ENCODE measurements around the gene KANSL1L.

KANSL1L gene

DNA sequence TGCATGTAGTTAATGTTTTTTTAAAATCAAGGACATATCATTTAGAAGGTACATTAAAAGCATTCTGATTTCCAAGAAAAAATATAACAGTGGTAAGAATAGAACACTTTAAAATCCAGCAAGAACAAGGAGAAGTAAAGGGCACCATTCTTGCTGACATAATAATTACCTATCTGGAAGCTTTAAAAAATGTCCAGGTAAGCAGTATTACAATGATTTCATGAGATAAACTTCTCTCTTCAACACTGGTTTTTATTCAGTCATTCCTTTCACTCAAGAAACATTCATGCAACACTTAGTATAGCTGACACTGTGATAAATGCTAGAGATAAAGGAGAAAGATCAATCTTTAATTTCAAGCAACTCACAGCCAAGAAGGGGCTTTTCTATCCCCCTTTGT is 2.9 kb upstream of the KANSL1L start:
- no peaks in the 10 kb centered on the region for H3K36me3 ChIP-seq (replicated peaks; ENCODE audit: insufficient read depth, low read length)
- no peak overlapping the region for H3K4me3 ChIP-seq (ENCODE audit: low read length)
- H3K79me2 ChIP-seq (ENCODE audit: low read length) = peaks cover 14% of the 10 kb centered on the region
- DNase-seq = no peak
- no peaks in the 10 kb centered on the region for H4K20me1 ChIP-seq (ENCODE audit: insufficient read depth, low read length)
- peaks cover 9% of the 10 kb centered on the region; the same call in 1 of the 2 replicates for H3K4me1 ChIP-seq (ENCODE audit: low read length)
- H3K27me3 ChIP-seq (replicated peaks; ENCODE audit: insufficient read depth, low read length) = no peaks in the 10 kb centered on the region
- H2AFZ ChIP-seq (ENCODE audit: low read length) = no peak overlapping the region
- TF ChIP-seq, protein P1, sequence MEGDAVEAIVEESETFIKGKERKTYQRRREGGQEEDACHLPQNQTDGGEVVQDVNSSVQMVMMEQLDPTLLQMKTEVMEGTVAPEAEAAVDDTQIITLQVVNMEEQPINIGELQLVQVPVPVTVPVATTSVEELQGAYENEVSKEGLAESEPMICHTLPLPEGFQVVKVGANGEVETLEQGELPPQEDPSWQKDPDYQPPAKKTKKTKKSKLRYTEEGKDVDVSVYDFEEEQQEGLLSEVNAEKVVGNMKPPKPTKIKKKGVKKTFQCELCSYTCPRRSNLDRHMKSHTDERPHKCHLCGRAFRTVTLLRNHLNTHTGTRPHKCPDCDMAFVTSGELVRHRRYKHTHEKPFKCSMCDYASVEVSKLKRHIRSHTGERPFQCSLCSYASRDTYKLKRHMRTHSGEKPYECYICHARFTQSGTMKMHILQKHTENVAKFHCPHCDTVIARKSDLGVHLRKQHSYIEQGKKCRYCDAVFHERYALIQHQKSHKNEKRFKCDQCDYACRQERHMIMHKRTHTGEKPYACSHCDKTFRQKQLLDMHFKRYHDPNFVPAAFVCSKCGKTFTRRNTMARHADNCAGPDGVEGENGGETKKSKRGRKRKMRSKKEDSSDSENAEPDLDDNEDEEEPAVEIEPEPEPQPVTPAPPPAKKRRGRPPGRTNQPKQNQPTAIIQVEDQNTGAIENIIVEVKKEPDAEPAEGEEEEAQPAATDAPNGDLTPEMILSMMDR (IDR thresholded peaks at IDR 0.05; ENCODE audit: low read length) = no peak
- TF ChIP-seq EZH2 (optimal IDR thresholded peaks at IDR 0.05; ENCODE audit: low read depth, low read length) = no peak
- no peak for TF ChIP-seq EZH2phosphoT487 (IDR thresholded peaks at IDR 0.05; ENCODE audit: low read length)
- H3K9me2 ChIP-seq (replicated peaks; ENCODE audit: insufficient read depth, low read length) = no peaks in the 10 kb centered on the region
- peaks cover 29% of the 10 kb centered on the region for H3F3A ChIP-seq (ENCODE audit: insufficient read depth, low read length)
- no peak overlapping the region for H3K9ac ChIP-seq (ENCODE audit: low read length)
- H3K9me3 ChIP-seq (replicated peaks; ENCODE audit: insufficient read depth, low read length) = no peaks in the 10 kb centered on the region
- H3K4me2 ChIP-seq (ENCODE audit: low read depth, low read length) = no peak overlapping the region
- no peak overlapping the region for H3K27ac ChIP-seq (ENCODE audit: low read length)

DNA sequence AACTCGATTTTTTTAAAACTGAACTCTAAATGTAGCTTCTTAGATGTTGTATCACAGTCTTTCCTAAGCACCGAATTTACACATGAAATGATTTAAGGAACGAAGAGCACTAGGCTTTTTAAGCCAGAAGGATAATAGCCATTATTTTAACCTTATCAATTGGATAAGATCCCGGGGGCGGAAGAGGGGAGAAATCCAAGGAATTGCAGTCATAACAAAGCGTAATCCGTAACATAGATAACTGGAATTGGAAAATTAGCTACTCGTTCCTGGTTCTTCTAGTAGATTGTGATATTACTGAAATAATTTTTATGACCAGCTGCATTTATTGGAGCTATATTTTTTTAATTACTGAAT is 988 bp upstream of the KANSL1L start:
- Histone ChIP-seq H3K27me3 (replicated peaks; ENCODE audit: insufficient read depth, low read length) (no peaks in the 10 kb centered on the region), H3K4me2 (ENCODE audit: low read depth, low read length) (peak overlapping the region; percentile 76), H3K79me2 (ENCODE audit: low read length) (peaks cover 32% of the 10 kb centered on the region), H2AFZ (ENCODE audit: low read length) (0 out of 2 replicates have a peak overlapping the region, but pooled peaks have one; percentile 26), H3K36me3 (replicated peaks; ENCODE audit: insufficient read depth, low read length) (no peaks in the 10 kb centered on the region), H3K4me1 (ENCODE audit: low read length) (peaks cover 18% of the 10 kb centered on the region), H3K4me3 (ENCODE audit: low read length) (peak overlapping the region; percentile 72), H3K9me2 (replicated peaks; ENCODE audit: insufficient read depth, low read length) (no peaks in the 10 kb centered on the region), H3K9ac (ENCODE audit: low read length) (peak overlapping the region; percentile 89), H3F3A (ENCODE audit: insufficient read depth, low read length) (peaks cover 31% of the 10 kb centered on the region), H3K27ac (ENCODE audit: low read length) (peak overlapping the region; percentile 97), H4K20me1 (ENCODE audit: insufficient read depth, low read length) (no peaks in the 10 kb centered on the region), H3K9me3 (replicated peaks; ENCODE audit: insufficient read depth, low read length) (no peaks in the 10 kb centered on the region)
- TF ChIP-seq, protein P1 (IDR thresholded peaks at IDR 0.05; ENCODE audit: low read length) = no peak
- TF ChIP-seq EZH2 (optimal IDR thresholded peaks at IDR 0.05; ENCODE audit: low read depth, low read length) (no peak), EZH2phosphoT487 (IDR thresholded peaks at IDR 0.05; ENCODE audit: low read length) (no peak)
- no peak for DNase-seq

DNA sequence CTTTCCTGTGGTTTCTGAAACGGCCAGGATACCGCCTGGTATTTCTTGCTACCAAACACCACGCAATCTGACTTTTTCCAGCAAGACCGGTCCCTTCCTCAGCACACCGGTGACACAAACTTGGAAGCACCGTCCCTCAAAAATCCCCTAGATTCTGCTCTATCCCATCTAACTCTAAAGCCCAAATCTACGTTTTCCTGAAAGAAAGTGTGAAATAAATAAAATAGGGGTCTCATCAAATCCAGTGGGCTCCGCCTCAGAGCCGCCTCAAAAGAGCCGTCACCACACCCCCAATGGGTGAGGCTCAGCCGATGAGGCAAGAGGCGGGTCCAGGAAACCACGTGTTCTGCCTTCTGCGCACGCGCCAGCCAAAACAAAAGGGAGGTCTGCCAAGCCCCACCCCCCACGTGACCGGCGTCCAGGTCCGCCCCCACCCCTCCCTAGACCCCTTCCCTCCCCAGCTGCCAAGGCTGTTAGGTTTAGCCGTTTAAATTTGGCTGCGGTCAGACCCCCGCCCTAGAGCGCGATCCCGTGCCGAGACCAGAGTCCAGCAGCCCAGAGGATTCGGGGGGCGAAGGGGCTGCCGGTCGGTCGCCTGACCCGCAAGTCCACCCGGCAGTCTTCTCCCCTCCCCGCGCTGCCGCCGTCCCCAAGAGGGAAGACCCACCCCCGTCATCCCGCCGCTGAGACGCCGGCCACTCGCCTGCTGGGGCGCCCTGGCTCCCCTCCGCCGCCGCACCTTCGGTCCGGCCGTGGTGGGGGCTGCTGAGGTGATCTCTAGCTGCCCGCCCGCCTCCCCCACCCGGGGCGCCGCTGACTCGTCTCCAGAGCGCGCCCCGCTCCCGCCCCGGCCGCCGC is 534 bp downstream of the KANSL1L start:
- Histone ChIP-seq H3K9me2 (replicated peaks; ENCODE audit: insufficient read depth, low read length) (no peaks in the 10 kb centered on the region), H3K36me3 (replicated peaks; ENCODE audit: insufficient read depth, low read length) (no peaks in the 10 kb centered on the region), H3F3A (ENCODE audit: insufficient read depth, low read length) (peaks cover 31% of the 10 kb centered on the region), H2AFZ (ENCODE audit: low read length) (peak overlapping the region; percentile 73), H3K79me2 (ENCODE audit: low read length) (peaks cover 45% of the 10 kb centered on the region), H4K20me1 (ENCODE audit: insufficient read depth, low read length) (no peaks in the 10 kb centered on the region), H3K4me3 (ENCODE audit: low read length) (peak overlapping the region; percentile 79), H3K27ac (ENCODE audit: low read length) (peak overlapping the region; percentile 90), H3K9me3 (replicated peaks; ENCODE audit: insufficient read depth, low read length) (no peaks in the 10 kb centered on the region), H3K4me2 (ENCODE audit: low read depth, low read length) (peak overlapping the region; percentile 63), H3K27me3 (replicated peaks; ENCODE audit: insufficient read depth, low read length) (no peaks in the 10 kb centered on the region), H3K9ac (ENCODE audit: low read length) (peak overlapping the region; percentile 96), H3K4me1 (ENCODE audit: low read length) (peaks cover 24% of the 10 kb centered on the region)
- peak; percentile 96 for DNase-seq
- TF ChIP-seq, protein P1 (IDR thresholded peaks at IDR 0.05; ENCODE audit: low read length) = no peak
- no peak for TF ChIP-seq EZH2 (optimal IDR thresholded peaks at IDR 0.05; ENCODE audit: low read depth, low read length)
- TF ChIP-seq EZH2phosphoT487 (IDR thresholded peaks at IDR 0.05; ENCODE audit: low read length) = no peak

All from MM.1S (cell line).